SU-DHL-6 (cell line): ENCODE data around the gene STIM2.
"Not testable (repeated sequence)": the region's sequence is repeated elsewhere in the genome, so short reads cannot be mapped to it uniquely, and the experiment has no call there.

Experiments
- H2AFZ ChIP-seq: fragments of 200-600 bp; sonication (generic); 2 replicates; pipeline ENCODE4 v1.6.1; 2014; ENCODE audit warnings: low read depth, mild to moderate bottlenecking, moderate library complexity, mixed read lengths, antibody characterized with exemption, low read length; ENCODE audit not compliant: severe bottlenecking
- H3F3A ChIP-seq: fragments of 200-600 bp; shearing (Covaris generic); 2 replicates; pipeline ENCODE4 v1.6.0; 2016; ENCODE audit warnings: antibody characterized with exemption, mild to moderate bottlenecking; ENCODE audit not compliant: insufficient read depth
- H3K27ac ChIP-seq: fragments of 200-600 bp; sonication (generic); 2 replicates; pipeline ENCODE4 v1.5.1; 2016; ENCODE audit warnings: low read depth, mild to moderate bottlenecking, low read length, moderate library complexity, mixed read lengths
- H3K27me3 ChIP-seq: fragments of 200-600 bp; sonication (generic), shearing (Covaris generic); 2 replicates; pipeline ENCODE4 v1.6.0; 2014; ENCODE audit warnings: mild to moderate bottlenecking, low read length
- H3K36me3 ChIP-seq: fragments of 200-600 bp; sonication (generic); 2 replicates; pipeline ENCODE4 v1.6.1; 2014; ENCODE audit warnings: mild to moderate bottlenecking, low read length, mixed read lengths
- H3K4me2 ChIP-seq: fragments of 300-600, 200-600 bp; shearing (Covaris generic), sonication (generic); 2 replicates; pipeline ENCODE4 v1.6.0; 2014; ENCODE audit warnings: low read length, low read depth, mild to moderate bottlenecking; ENCODE audit not compliant: poor library complexity, severe bottlenecking
- H3K4me3 ChIP-seq: fragments of 200-600 bp; sonication (generic); 2 replicates; pipeline ENCODE4 v1.5.1; 2014; ENCODE audit warnings: antibody characterized with exemption, low read length, mild to moderate bottlenecking, mixed read lengths; ENCODE audit not compliant: insufficient read depth, poor library complexity, severe bottlenecking
- H3K79me2 ChIP-seq: fragments of 200-600 bp; sonication (generic); 2 replicates; pipeline ENCODE4 v1.6.1; 2014; ENCODE audit warnings: mild to moderate bottlenecking, low read length, moderate library complexity; ENCODE audit not compliant: insufficient read depth
- H3K9ac ChIP-seq: fragments of 200-600 bp; sonication (generic); 2 replicates; pipeline ENCODE4 v1.7.0; 2014; ENCODE audit warnings: mild to moderate bottlenecking, low read length
- H3K9me2 ChIP-seq: fragments of 200-600 bp; sonication (generic); replicated peaks from 2 replicates; pipeline ENCODE4 v1.6.1; 2014; ENCODE audit warnings: low read length; ENCODE audit not compliant: insufficient read depth
- H3K9me3 ChIP-seq: fragments of 200-600 bp; sonication (generic); 2 replicates; pipeline ENCODE4 v1.6.1; 2014; ENCODE audit warnings: low read length, mixed read lengths; ENCODE audit not compliant: insufficient read depth
- H4K20me1 ChIP-seq: fragments of 200-600 bp; sonication (generic); 2 replicates; pipeline ENCODE4 v1.6.1; 2014; ENCODE audit warnings: low read depth, mild to moderate bottlenecking, antibody characterized with exemption, low read length, moderate library complexity, mixed read lengths
- CTCF ChIP-seq: fragments of 200-600 bp; sonication (generic); IDR thresholded peaks from one replicate; pipeline ENCODE4 v1.5.1; 2017; ENCODE audit warnings: antibody characterized with exemption, mild to moderate bottlenecking, low read length, moderate library complexity; ENCODE audit not compliant: insufficient read depth, poor library complexity, severe bottlenecking
- EZH2phosphoT487 ChIP-seq: fragments of 200-600 bp; sonication (generic), shearing (Covaris generic); conservative IDR thresholded peaks from 2 replicates; pipeline ENCODE4 v1.6.1; 2018; ENCODE audit warnings: mild to moderate bottlenecking, antibody characterized with exemption, low read length, moderate library complexity, mixed read lengths

STIM2 gene

GRCh38 chr4:26860157-26860921 is at the start of gene STIM2:
Gene STIM2 (plus strand): TSS chr4:26860841.
- no peak within 1 kb of the TSS for H2AFZ ChIP-seq
- no peaks in the 10 kb centered on the region for H3K9me2 ChIP-seq
- peaks cover 35% of the 10 kb centered on the region for H4K20me1 ChIP-seq
- H3F3A ChIP-seq: peaks cover 46% of the 10 kb centered on the region
- H3K36me3 ChIP-seq: peaks cover 3% of the 10 kb centered on the region; the same call in 1 of the 2 replicates
- no peaks in the 10 kb centered on the region for H3K27me3 ChIP-seq
- H3K9ac ChIP-seq: peak within 1 kb of the TSS; percentile 82
- TF ChIP-seq CTCF (peak; percentile 29), EZH2phosphoT487 (no peak)
- peak within 1 kb of the TSS; percentile 98 for H3K4me2 ChIP-seq
- peak within 1 kb of the TSS; percentile 94 for H3K27ac ChIP-seq
- no peaks in the 10 kb centered on the region for H3K9me3 ChIP-seq
- H3K79me2 ChIP-seq: peaks cover 65% of the 10 kb centered on the region
- peak within 1 kb of the TSS; percentile 83 for H3K4me3 ChIP-seq

GRCh38 chr4:26811571-26811970 is 49.1 kb upstream of the STIM2 start:
- H3K9ac ChIP-seq, H3K4me3 ChIP-seq, H3K27ac ChIP-seq, H2AFZ ChIP-seq, H3K27me3 ChIP-seq, H3K4me2 ChIP-seq, H3K79me2 ChIP-seq, H3K9me2 ChIP-seq, H3K9me3 ChIP-seq, H4K20me1 ChIP-seq, H3F3A ChIP-seq, H3K36me3 ChIP-seq: not testable (repeated sequence)

GRCh38 chr4:26812049-26812714 is 48.5 kb upstream of the STIM2 start:
- H3K27me3 ChIP-seq: no peaks in the 10 kb centered on the region
- no peaks in the 10 kb centered on the region for H3K9me2 ChIP-seq
- H3K27ac ChIP-seq: no peak overlapping the region
- TF ChIP-seq CTCF: no peak
- TF ChIP-seq EZH2phosphoT487: no peak
- no peaks in the 10 kb centered on the region for H4K20me1 ChIP-seq
- no peaks in the 10 kb centered on the region for H3F3A ChIP-seq
- no peaks in the 10 kb centered on the region for H3K9me3 ChIP-seq
- H3K4me3 ChIP-seq: no peak overlapping the region
- no peak overlapping the region for H3K9ac ChIP-seq
- no peaks in the 10 kb centered on the region for H3K79me2 ChIP-seq
- no peaks in the 10 kb centered on the region for H3K36me3 ChIP-seq
- no peak overlapping the region for H3K4me2 ChIP-seq
- no peak overlapping the region for H2AFZ ChIP-seq

- TF ChIP-seq CTCF (no peak), EZH2phosphoT487 (no peak)
- no peaks in the 10 kb centered on the region for H3K79me2 ChIP-seq
- no peak overlapping the region for H2AFZ ChIP-seq
- H3K27me3 ChIP-seq: no peaks in the 10 kb centered on the region
- H3K36me3 ChIP-seq: no peaks in the 10 kb centered on the region
- H3K4me2 ChIP-seq: no peak overlapping the region
- no peaks in the 10 kb centered on the region for H4K20me1 ChIP-seq
- H3K9me3 ChIP-seq: no peaks in the 10 kb centered on the region
- H3K9me2 ChIP-seq: no peaks in the 10 kb centered on the region
- no peak overlapping the region for H3K9ac ChIP-seq
- H3K4me3 ChIP-seq: no peak overlapping the region
- no peak overlapping the region for H3K27ac ChIP-seq
- no peaks in the 10 kb centered on the region for H3F3A ChIP-seq
Observed at GRCh38 chr4:26813698-26814097, 46.9 kb upstream of the STIM2 start.
